Peyer's patch (tissue), 4 donors: ENCODE results near the gene CRYBG3.

Experiments
- POLR2A ChIP-seq, 2 donors: fragments of 450-650 bp; IDR thresholded peaks; one replicate each; pipeline ENCODE4 v1.5.1; 2017; ENCODE audit warnings: antibody characterized with exemption in 2 of 2, mild to moderate bottlenecking in 2 of 2, moderate library complexity in 2 of 2
- TF ChIP-seq, protein P1 (sequence below), 6 experiments: fragments of 450-650 bp in 4 of 6; fragments of 200-600 bp in 2 of 6; sonication (generic) in 1 of 6; IDR thresholded peaks; one replicate each; pipeline ENCODE4 v1.5.1; 2017 to 2019; ENCODE audit warnings: antibody characterized with exemption in 6 of 6, mild to moderate bottlenecking in 3 of 6, moderate library complexity in 1 of 6

DNA sequence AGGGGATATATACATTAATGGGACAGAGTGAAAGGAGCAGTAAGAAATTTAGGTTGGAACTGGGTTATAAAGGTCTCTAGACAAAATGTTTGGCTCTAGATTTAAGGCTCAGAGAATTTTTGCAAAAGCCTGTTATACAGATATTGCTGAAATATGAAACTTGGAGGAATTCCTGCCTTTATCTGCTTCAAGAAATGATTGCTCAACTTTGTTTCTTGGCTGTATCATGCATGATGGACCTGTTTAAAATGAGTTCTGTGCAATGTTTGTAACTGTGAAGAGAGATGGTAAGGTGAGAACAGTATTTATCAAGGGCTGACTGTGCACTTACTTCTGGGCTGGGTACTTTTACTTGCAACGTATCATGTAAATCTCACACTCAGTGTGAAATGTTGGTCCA is 3.3 kb downstream of the CRYBG3 start:
- TF ChIP-seq, protein P1, sequence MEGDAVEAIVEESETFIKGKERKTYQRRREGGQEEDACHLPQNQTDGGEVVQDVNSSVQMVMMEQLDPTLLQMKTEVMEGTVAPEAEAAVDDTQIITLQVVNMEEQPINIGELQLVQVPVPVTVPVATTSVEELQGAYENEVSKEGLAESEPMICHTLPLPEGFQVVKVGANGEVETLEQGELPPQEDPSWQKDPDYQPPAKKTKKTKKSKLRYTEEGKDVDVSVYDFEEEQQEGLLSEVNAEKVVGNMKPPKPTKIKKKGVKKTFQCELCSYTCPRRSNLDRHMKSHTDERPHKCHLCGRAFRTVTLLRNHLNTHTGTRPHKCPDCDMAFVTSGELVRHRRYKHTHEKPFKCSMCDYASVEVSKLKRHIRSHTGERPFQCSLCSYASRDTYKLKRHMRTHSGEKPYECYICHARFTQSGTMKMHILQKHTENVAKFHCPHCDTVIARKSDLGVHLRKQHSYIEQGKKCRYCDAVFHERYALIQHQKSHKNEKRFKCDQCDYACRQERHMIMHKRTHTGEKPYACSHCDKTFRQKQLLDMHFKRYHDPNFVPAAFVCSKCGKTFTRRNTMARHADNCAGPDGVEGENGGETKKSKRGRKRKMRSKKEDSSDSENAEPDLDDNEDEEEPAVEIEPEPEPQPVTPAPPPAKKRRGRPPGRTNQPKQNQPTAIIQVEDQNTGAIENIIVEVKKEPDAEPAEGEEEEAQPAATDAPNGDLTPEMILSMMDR (IDR thresholded peaks at IDR 0.05) = no peak
- no peak for TF ChIP-seq POLR2A (IDR thresholded peaks at IDR 0.05)
